ENCODE results near the gene VSIR.

The VSIR gene

DNA sequence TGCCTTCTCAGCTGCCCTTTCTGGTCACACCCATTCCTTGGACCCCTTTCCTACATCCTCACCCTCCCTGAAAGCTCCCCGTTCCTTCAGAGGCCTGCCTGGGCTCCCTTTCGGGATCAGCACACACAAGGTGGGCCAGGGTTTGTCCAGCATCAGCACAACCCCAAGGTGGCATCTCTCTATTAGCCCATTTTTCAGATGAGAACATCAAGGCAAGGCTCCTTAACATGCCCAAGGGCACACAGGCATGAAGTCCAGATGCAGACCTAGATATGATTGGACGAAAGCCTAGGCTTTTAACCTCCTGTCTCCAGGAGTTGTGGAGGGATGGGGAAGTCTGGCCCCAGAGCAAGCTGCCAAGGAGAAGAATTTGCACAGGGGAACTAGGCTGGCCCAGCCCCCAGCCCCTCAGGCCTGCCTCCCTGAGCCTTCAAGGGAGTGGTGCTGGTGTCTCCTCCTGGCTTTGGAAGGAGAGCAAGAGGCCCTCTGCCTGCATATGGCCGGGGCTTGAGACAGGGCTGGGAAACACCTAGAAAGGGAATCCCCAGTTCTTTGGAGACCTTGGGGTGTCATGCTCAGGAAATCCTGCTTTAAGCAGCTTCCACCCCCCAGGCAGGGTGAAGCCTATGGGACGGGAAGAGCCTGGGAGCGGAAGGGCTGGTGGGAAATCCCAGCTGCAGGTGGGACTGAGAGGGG lies 9.0 kb upstream of the VSIR start:
- no peak for DNase-seq (ENCODE audit: low read depth)

DNA sequence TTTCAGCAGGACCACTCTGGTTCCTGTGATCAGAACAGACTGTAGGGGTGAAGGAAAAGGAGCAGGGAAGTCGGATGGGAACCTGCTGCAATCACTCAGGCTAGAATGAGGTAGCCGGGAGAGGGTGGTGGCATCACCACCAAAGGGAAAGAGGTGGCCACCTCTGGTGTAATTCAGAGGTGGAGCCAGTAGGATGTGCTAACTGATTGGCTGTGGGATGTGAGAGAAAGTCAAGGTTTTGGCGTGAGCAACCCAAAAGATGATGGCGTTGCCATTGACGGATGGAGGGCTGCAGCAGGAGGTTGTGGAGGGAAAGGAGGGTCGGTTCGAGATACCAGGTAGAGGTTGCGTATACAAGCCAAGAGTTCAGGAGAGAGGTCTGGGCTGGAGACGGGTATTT lies 7.4 kb upstream of the VSIR start:
- DNase-seq (ENCODE audit: low read depth) = no peak

GRCh38 chr10:71780156-71780555 lies 6.8 kb upstream of the VSIR start:
- DNase-seq (ENCODE audit: low read depth) = no peak

GRCh38 chr10:71779641-71780040 lies 6.3 kb upstream of the VSIR start:
- DNase-seq (ENCODE audit: low read depth) = no peak

DNA sequence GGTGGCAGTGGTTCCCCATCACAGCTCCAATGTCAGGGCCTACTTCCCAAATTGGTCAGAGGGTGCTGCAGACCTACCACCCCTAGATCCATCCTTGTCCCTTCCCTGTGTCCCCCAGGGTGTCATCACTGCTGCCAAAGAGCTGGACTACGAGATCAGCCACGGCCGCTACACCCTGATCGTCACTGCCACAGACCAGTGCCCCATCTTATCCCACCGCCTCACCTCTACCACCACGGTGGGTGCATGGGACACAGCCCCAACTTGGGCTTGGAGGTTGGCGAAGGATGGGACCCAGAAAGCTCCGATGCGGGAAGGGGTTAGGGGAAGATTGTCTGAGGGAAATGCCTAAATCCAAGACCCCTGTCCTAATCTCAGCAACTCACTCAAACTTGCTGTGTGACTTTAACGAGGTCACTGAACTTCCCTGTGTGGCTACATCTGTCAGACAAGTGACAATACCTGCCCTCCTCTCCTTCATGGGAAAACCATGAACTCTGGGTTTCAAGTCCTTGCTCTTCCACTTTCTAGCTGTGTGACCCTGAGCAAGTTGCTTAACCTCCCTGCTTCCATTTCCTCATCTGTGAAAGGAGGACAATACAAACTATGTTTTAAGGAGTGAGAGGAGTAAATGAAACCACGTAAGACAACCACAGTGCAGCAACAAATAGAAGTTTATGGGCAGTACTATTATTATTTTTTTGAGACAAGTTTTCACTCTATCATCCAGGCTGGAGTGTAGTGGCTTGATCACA lies 4.9 kb upstream of the VSIR start:
- DNase-seq (ENCODE audit: low read depth) = no peak

- DNase-seq (ENCODE audit: low read depth) = no peak
Measured at GRCh38 chr10:71777213-71777985, 4.1 kb upstream of the VSIR start.

- DNase-seq (ENCODE audit: low read depth) = no peak
Measured at GRCh38 chr10:71776481-71776925, 3.2 kb upstream of the VSIR start.

GRCh38 chr10:71774916-71775702 lies 1.8 kb upstream of the VSIR start:
- DNase-seq (ENCODE audit: low read depth) = no peak

DNA sequence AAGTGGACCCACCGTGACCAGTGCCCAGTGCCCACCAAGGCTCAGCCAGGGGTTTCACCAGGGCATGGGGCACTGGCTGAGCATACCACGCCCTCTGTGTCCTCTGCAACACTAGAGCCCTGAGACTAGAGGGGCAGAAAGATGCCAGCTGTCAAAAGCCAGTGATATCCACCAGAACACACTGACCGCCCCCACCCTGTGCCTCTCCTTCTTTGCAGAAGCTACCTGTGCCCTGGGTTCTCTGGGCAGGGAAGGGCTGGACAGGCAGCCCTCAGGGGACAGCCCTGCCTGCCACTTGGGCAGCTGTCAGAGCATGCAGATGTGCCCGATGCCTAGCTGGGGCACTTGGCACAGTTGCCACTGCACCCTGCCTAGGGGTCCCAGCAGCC lies 494 bp downstream of the VSIR start:
- no peak for DNase-seq (ENCODE audit: low read depth)

DNA sequence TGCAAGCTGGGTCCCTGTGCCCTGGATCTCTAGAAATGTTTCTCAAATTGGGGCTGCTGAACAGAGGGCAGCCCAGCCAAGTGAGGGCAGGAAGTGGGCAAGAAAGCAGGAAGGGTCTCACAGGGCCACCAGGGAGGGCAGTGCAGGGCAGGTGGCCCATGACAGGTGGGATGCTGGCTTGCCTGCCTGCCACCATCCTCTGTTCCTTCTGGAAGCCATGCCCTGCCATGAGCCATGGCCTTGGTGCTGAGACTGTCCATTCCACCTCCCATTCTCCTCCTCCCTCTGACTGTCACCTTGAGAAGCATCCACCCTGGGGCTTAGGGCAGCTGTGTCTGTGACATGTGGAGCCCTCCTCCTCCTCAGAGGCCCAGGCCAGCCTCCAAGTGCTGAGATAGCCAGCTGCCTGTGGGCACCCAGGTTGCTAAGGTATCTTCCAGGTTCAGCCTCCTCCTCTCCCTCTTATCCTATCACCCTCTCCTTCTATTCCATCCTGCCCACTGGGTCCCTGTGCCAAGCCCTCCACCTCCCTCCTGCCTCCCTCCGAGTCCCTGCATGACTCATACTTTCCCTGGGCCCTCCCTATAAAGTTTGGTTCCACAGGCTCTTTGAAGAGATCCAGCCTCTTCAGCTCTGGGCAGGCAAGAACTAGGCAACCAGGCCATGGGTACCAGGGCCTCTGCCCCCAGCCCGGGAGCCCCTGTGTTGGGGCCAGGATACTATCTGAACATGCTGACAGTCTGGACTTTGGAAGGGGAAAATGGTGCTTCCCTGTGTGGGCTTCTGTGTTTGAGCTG lies 1.3 kb downstream of the VSIR start:
- DNase-seq (ENCODE audit: low read depth) = no peak

- DNase-seq (ENCODE audit: low read depth) = no peak
Measured at GRCh38 chr10:71771204-71771603, 2.1 kb downstream of the VSIR start.

DNA sequence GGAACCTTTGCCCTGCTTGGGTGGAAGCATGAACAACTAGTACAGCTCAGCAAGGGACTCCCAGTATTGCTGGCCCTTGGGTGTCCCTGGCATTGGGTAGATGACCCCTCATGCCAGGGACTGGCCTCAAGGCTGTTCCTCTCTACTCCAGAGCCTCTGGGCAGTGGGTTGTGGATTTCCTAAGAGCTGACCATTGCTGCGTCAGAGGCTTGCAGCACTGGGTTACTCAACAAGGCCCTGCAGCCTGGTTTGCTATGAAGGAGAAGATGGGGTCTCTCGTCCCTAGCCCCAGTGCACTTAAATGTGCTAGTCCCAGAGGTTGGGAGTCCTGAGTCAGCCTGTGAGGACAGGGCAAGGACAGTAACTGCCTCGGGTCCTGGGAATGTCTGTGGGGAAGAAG lies 2.5 kb downstream of the VSIR start:
- DNase-seq (ENCODE audit: low read depth) = no peak

DNA sequence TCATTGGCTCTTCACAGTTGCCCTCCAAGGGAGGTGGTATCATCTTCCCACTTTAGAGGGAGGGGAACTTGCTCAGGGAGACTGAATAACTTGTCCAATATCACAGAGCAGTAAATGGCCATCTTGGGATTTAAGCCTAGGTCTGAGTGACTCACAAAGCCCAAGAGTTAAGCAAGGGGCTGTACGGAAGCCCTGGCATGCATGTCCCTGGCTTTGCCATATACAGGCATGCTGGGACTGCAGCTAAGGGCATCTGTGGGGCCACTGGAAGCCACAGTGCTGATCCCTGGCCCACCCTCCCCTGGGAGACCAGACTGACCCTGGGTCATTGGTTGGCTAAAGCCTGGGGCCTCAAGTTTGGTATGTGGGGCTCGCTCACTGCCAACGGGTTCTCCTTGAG lies 3.1 kb downstream of the VSIR start:
- no peak for DNase-seq (ENCODE audit: low read depth)

DNA sequence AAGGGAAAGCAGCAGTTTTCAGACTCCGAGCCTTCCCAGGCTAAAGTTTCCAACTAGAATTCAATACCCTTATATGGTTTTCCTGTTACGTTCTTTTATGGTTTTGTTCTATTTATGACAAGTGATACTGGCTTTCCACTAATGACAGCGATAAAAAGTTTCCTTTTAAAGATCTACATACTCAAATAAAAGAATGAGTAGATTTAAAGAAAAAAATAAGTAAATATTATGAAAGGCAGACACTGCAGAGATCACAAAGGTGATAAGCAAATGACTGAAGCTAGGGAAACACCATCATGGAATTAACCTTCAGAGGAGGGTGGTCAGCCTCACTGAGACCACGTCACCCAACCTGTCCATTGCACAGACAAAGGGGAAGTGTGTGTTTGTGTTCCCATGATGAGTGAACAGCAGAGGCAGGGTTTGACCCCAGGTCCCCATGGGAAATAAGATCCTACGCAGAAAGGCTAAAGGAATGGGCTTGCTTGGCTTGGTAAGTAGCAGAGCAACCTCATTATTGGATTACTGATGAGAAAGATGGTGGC lies 4.0 kb downstream of the VSIR start:
- no peak for DNase-seq (ENCODE audit: low read depth)

GRCh38 chr10:71767420-71768035 lies 5.8 kb downstream of the VSIR start:
- no peak for DNase-seq (ENCODE audit: low read depth)

GRCh38 chr10:71766717-71767419 lies 6.5 kb downstream of the VSIR start:
- peak; percentile 94 for DNase-seq (ENCODE audit: low read depth)

- no peak for DNase-seq (ENCODE audit: low read depth)
Measured at GRCh38 chr10:71765906-71766716, 7.2 kb downstream of the VSIR start.

DNA sequence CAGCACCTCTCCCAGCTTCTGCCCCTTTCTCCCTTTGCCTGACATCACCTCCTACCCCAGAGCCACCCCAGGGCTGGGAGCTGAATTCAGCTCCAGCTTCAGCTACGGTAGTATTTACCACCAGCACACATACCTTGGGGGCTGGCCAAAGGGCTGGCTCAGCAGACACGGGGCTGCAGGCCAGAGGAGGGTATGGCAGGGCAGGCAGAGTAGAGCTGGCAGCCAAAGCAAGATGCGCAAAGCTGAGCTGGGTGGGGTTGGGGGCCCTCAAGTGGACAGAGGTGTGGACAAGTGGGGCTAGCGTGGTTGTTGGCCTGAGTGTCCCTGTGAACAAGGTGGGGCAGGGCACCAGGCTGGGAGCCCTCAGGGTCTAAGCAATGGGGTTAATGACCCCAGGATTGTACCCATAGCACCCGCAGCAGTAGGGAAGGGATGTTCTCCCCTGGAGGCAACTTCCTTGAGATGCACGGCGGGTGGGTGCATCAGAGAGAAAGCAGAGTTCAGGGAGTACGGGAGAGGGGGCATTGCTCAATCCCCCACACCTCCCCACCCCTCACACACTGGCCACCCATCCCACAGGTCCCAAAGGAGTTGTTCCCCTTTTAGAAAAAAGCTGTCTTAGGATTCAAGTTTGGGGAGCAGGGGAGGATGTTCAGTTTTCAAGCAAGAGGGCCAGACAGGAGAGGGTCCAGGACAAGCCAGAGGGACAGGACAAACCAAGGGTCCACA lies 8.0 kb downstream of the VSIR start:
- no peak for DNase-seq (ENCODE audit: low read depth)
